H1 (cell line): ENCODE measurements around the gene NABP2. TPM values are rescaled to one million over a fixed set of nuclear protein-coding genes. Genes with fewer than 3 reads are reported as not detected.
A peak's percentile ranks its signal among the peaks of the same experiment; 100 is the strongest.

Experiments
- CTCF ChIA-PET: fragments of 300-600 bp; sonication (Branson Sonifier 250); formaldehyde crosslinking; loops from one replicate; lab custom pipeline; 2021; ENCODE audit not compliant: partially characterized antibody; lab: Charles Lee
- POLR2A ChIA-PET: fragments of 300-600 bp; sonication (Branson Sonifier 250); formaldehyde crosslinking; loops from one replicate; lab custom pipeline; 2021; ENCODE audit warnings: inconsistent platforms; ENCODE audit not compliant: partially characterized antibody; lab: Charles Lee
- DNase-seq, 2 experiments: peaks; one replicate each; pipeline versions ENCODE4 v3.0.0 to v3.0.0-alpha.2; 2010 to 2022; ENCODE audit warnings: low spot score in 2 of 2, low read depth in 1 of 2, mixed read lengths in 1 of 2
- FAIRE-seq: peaks from 2 replicates; lab custom pipeline; 2011; peaks lifted over from hg19 to GRCh38; lab: Jason Lieb, UNC
- H2AFZ ChIP-seq: 2 replicates; pipeline ENCODE4 v1.8.1; 2012; ENCODE audit warnings: low read length, inconsistent platforms
- H2AK5ac ChIP-seq: 2 replicates; pipeline ENCODE4 v1.6.1; 2013; ENCODE audit warnings: low read depth, low read length
- H2BK120ac ChIP-seq: replicated peaks from 2 replicates; pipeline ENCODE3; 2013; ENCODE audit warnings: low read depth, low read length, inconsistent platforms
- H2BK12ac ChIP-seq: 2 replicates; pipeline ENCODE4 v1.6.1; 2013; ENCODE audit warnings: low read depth, low read length
- H2BK15ac ChIP-seq: 2 replicates; pipeline ENCODE4 v1.6.1; 2013; ENCODE audit warnings: low read length
- H2BK20ac ChIP-seq: 2 replicates; pipeline ENCODE4 v1.6.1; 2013; ENCODE audit warnings: low read length
- H2BK5ac ChIP-seq: 2 replicates; pipeline ENCODE4 v1.6.1; 2013; ENCODE audit warnings: low read depth, low read length
- H3K14ac ChIP-seq: 2 replicates; pipeline ENCODE4 v1.6.1; 2013; ENCODE audit warnings: inconsistent platforms; ENCODE audit not compliant: insufficient read length
- H3K18ac ChIP-seq: 2 replicates; pipeline ENCODE4 v1.6.1; 2013; ENCODE audit warnings: low read length; ENCODE audit errors: extremely low read depth
- H3K23ac ChIP-seq: 2 replicates; pipeline ENCODE4 v1.6.1; 2013; ENCODE audit warnings: inconsistent platforms; ENCODE audit not compliant: insufficient read length
- H3K23me2 ChIP-seq: 2 replicates; pipeline ENCODE4 v1.6.1; 2013; ENCODE audit warnings: low read depth, low read length
- H3K27ac ChIP-seq: 2 replicates; pipeline ENCODE4 v1.6.1; 2011; ENCODE audit warnings: low read depth, low read length, inconsistent platforms
- H3K27me3 ChIP-seq, 4 experiments: replicated peaks in 1 of 4; 1 replicate in 1 of 4; 2 replicates in 3 of 4; pipeline versions ENCODE4 v1.6.1 to v1.8.1; 2011 to 2013; ENCODE audit warnings: low read length in 3 of 4, mild to moderate bottlenecking in 3 of 4, inconsistent platforms in 2 of 4, mixed read lengths in 2 of 4, moderate library complexity in 1 of 4; ENCODE audit not compliant: control insufficient read depth in 3 of 4, insufficient read depth in 3 of 4; ENCODE audit errors: extremely low read depth in 1 of 4
- H3K36me3 ChIP-seq, 4 experiments: 2 replicates each; pipeline versions ENCODE4 v1.6.1 to v1.8.1; 2011 to 2013; ENCODE audit warnings: mild to moderate bottlenecking in 4 of 4, low read length in 3 of 4, moderate library complexity in 2 of 4, control low read depth in 1 of 4, inconsistent platforms in 1 of 4; ENCODE audit not compliant: insufficient read depth in 4 of 4, control insufficient read depth in 2 of 4
- H3K4ac ChIP-seq: replicated peaks from 2 replicates; pipeline ENCODE3; 2013; ENCODE audit warnings: low read length, low read depth, mixed read lengths, inconsistent platforms; ENCODE audit not compliant: insufficient read length
- H3K4me1 ChIP-seq, 4 experiments: replicated peaks in 1 of 4; 1 replicate in 1 of 4; 2 replicates in 3 of 4; pipeline versions ENCODE4 v1.6.1 to v1.8.1; 2011 to 2013; ENCODE audit warnings: low read length in 3 of 4, inconsistent platforms in 2 of 4, mixed read lengths in 1 of 4; ENCODE audit not compliant: insufficient read depth in 4 of 4, control insufficient read depth in 3 of 4
- H3K4me2 ChIP-seq, 2 experiments: 2 replicates each; pipeline versions ENCODE4 v1.6.1 to v1.8.1; 2011 to 2013; ENCODE audit warnings: low read depth in 2 of 2, low read length in 2 of 2, control low read depth in 1 of 2, inconsistent platforms in 1 of 2, mild to moderate bottlenecking in 1 of 2; ENCODE audit not compliant: insufficient read depth in 1 of 2
- H3K4me3 ChIP-seq, 4 experiments: fragments of 200-600, 300-600 bp in 1 of 4; sonication (generic), shearing (Covaris generic), sonication (Bioruptor Twin) in 1 of 4; 2 replicates each; pipeline versions ENCODE4 v1.5.1 to v1.8.1; 2011 to 2016; ENCODE audit warnings: low read length in 4 of 4, low read depth in 3 of 4, control low read depth in 2 of 4, inconsistent platforms in 2 of 4, mild to moderate bottlenecking in 2 of 4, mixed read lengths in 1 of 4, moderate library complexity in 1 of 4; ENCODE audit not compliant: insufficient read depth in 2 of 4; ENCODE audit errors: extremely low read depth in 1 of 4
- H3K56ac ChIP-seq: replicated peaks from 2 replicates; pipeline ENCODE3; 2013; ENCODE audit warnings: low read depth, mild to moderate bottlenecking, mixed read lengths, low read length, inconsistent platforms; ENCODE audit not compliant: insufficient read length
- H3K79me1 ChIP-seq: 2 replicates; pipeline ENCODE4 v1.6.1; 2013; ENCODE audit warnings: low read depth, low read length, control low read depth
- H3K79me2 ChIP-seq, 2 experiments: 2 replicates each; pipeline versions ENCODE4 v1.6.1 to v1.8.1; 2012 to 2013; ENCODE audit warnings: low read length in 2 of 2, mild to moderate bottlenecking in 2 of 2, inconsistent platforms in 1 of 2; ENCODE audit not compliant: insufficient read depth in 2 of 2, control insufficient read depth in 1 of 2
- H3K9ac ChIP-seq, 4 experiments: replicated peaks in 1 of 4; 1 replicate in 1 of 4; 2 replicates in 3 of 4; pipeline versions ENCODE4 v1.6.1 to v1.8.1; 2011 to 2013; ENCODE audit warnings: low read depth in 3 of 4, low read length in 3 of 4, control low read depth in 2 of 4, mild to moderate bottlenecking in 2 of 4, moderate library complexity in 2 of 4, inconsistent platforms in 1 of 4; ENCODE audit errors: extremely low read depth in 1 of 4
- H3K9me3 ChIP-seq, 2 experiments: 2 replicates each; pipeline versions ENCODE4 v1.6.1 to v1.8.1; 2012 to 2013; ENCODE audit warnings: mild to moderate bottlenecking in 2 of 2, moderate library complexity in 2 of 2, control low read depth in 1 of 2, inconsistent platforms in 1 of 2, low read depth in 1 of 2, low read length in 1 of 2, mixed read lengths in 1 of 2; ENCODE audit not compliant: insufficient read depth in 2 of 2
- H4K20me1 ChIP-seq, 2 experiments: replicated peaks in 1 of 2; 2 replicates each; pipeline versions ENCODE3 to v1.8.1; 2011 to 2013; ENCODE audit warnings: inconsistent platforms in 2 of 2, low read length in 2 of 2, mild to moderate bottlenecking in 1 of 2; ENCODE audit not compliant: insufficient read depth in 2 of 2, control insufficient read depth in 1 of 2
- H4K5ac ChIP-seq: 2 replicates; pipeline ENCODE4 v1.6.1; 2013; ENCODE audit warnings: low read length, low read depth, mixed read lengths, inconsistent platforms; ENCODE audit not compliant: insufficient read length
- H4K8ac ChIP-seq: 2 replicates; pipeline ENCODE4 v1.8.0; 2013; ENCODE audit warnings: mild to moderate bottlenecking, moderate library complexity, low read length, inconsistent platforms; ENCODE audit not compliant: insufficient read depth; ENCODE audit errors: extremely low read depth
- H4K91ac ChIP-seq: replicated peaks from 2 replicates; pipeline ENCODE3; 2013; ENCODE audit warnings: low read length, mixed read lengths, inconsistent platforms; ENCODE audit not compliant: insufficient read length
- HDAC2 ChIP-seq, 2 experiments: fragments of 300-600 bp in 1 of 2; sonication (generic) in 1 of 2; IDR thresholded peaks; 2 replicates each; pipeline ENCODE4 v1.6.1; 2011 to 2012; ENCODE audit warnings: low read depth in 2 of 2, low read length in 2 of 2, mild to moderate bottlenecking in 2 of 2, moderate library complexity in 2 of 2, borderline replicate concordance in 1 of 2, inconsistent platforms in 1 of 2
- RAD21 ChIP-seq, 2 experiments: IDR thresholded peaks in 1 of 2; conservative IDR thresholded peaks in 1 of 2; 2 replicates each; pipeline ENCODE4 v1.6.1; 2011; ENCODE audit warnings: low read depth in 2 of 2, low read length in 2 of 2, improper control_type of control experiment in 1 of 2, inconsistent platforms in 1 of 2, mild to moderate bottlenecking in 1 of 2, moderate library complexity in 1 of 2
- WGBS, 2 experiments: shearing (Covaris generic) in 1 of 2; methylation state at CpG; one replicate each; pipeline versions ENCODE4 v1.1.6 to v1.1.7; 2013 to 2015; ENCODE audit warnings: low lambda C conversion rate in 2 of 2, mixed read lengths in 2 of 2, inconsistent platforms in 1 of 2, low coverage in 1 of 2, missing lambda C conversion rate in 1 of 2; ENCODE audit not compliant: insufficient replicate concordance in 2 of 2, insufficient coverage in 1 of 2, insufficient read length in 1 of 2; ENCODE audit errors: extremely low coverage in 1 of 2, missing lambda C conversion rate in 1 of 2; 5-methylcytosine and 5-hydroxymethylcytosine counted together
- polyA plus RNA-seq, 7 experiments: library from polyadenylated mRNA; depleted of rRNA in 3 of 7; stranded (reverse) in 5 of 7; unstranded in 2 of 7; fragments of >200 nt in 5 of 7; fragments of 200-250 nt in 2 of 7; gene quantifications; 1 replicate in 5 of 7; 2 replicates in 1 of 7; 4 replicates in 1 of 7; pipeline versions ENCODE4 v1.2.1 to v1.2.3, GENCODE V29; 2011 to 2013; ENCODE audit warnings: missing spikeins in 2 of 7, mixed read lengths in 2 of 7
- total RNA-seq: library from RNA; stranded (reverse); fragmentation: NEBNext Ultra II Directional; extraction: Animal tissue kit (Norgen Biotek cat#: 25700); gene quantifications from 2 replicates; pipeline ENCODE4 v1.2.1, GENCODE V29; 2021

Gene NABP2
- total and polyA plus RNA-seq, 2 of the 8 experiments (the other 6 are each of a cell fraction or from before 2014, with no cell fraction given) = 58.1 to 67.5 TPM

DNA sequence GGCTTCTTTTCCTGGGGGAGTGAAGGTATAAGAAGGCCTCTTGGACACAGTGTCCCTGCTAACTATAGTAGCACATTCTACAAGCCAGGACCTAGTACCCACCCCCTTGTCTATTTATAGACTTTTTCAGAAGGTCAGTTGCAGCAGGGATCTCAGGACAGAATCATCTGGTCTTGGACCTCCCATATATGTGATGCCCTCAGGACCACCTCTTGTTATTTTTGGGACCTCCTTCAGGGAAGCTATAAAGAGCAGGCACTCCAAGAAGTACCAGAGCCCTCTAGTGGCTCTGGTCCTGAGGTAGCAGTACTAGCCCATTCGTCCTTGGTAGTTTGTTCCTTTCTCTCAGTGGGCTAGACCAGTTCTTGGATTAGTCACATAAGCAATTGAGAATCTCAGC, 46.9 kb downstream of the NABP2 start:
- Histone ChIP-seq H2BK20ac (no peak overlapping the region), H3K27me3 (no peaks in the 10 kb centered on the region), H2AK5ac (no peak overlapping the region), H3K79me1 (no peaks in the 10 kb centered on the region), H4K5ac (no peak overlapping the region), H3K9ac (no peak overlapping the region), H4K91ac (no peak overlapping the region), H3K14ac (no peak overlapping the region), H2BK12ac (no peak overlapping the region), H3K4me3 (no peak overlapping the region), H3K36me3 (peaks cover 12 to 57% (median 31%) of the 10 kb centered on the region in 4 experiments; a peak in 7 of 8 replicates), H3K23me2 (peaks cover 7% of the 10 kb centered on the region; the same call in 1 of the 2 replicates), H2BK120ac (no peak overlapping the region), H2BK5ac (no peak overlapping the region), H3K9me3 (no peaks in the 10 kb centered on the region), H3K4me2 (no peak overlapping the region), H4K20me1 (peaks cover 0 to 2% of the 10 kb centered on the region in 2 experiments), H3K27ac (no peak overlapping the region), H2AFZ (no peak overlapping the region), H3K56ac (no peak overlapping the region), H3K23ac (no peak overlapping the region), H3K79me2 (no peaks in the 10 kb centered on the region), H3K4ac (no peak overlapping the region), H3K18ac (no peak overlapping the region), H3K4me1 (peaks cover 0 to 9% (median 3%) of the 10 kb centered on the region in 4 experiments; a peak in 4 of 7 replicates), H4K8ac (no peak overlapping the region), H2BK15ac (no peak overlapping the region)
- DNase-seq (no peak), FAIRE-seq (no peak)
- CTCF ChIA-PET = interaction anchor here (0.5 to 4.5 kb wide), 8 partner anchors 11 to 237 kb away, joined by 3 to 26 read pairs (median 4); partner anchors contain the start of genes ANKRD52 and SMARCC2
- POLR2A ChIA-PET = interaction anchor here (1.0 to 2.8 kb wide), 9 partner anchors 8 to 178 kb away, joined by 3 to 10 read pairs (median 4); partner anchors contain the start of genes SMARCC2, TIMELESS and ZC3H10
- 62% methylated on average over 1 of the region's 1 CpG; no CpG with 5 or more reads in 1 of the 2 experiments for WGBS, 2 experiments
- no peak for TF ChIP-seq HDAC2 (IDR thresholded peaks at IDR 0.05; ENCODE audit: borderline replicate concordance in 1 of 2, low read depth in 2 of 2, low read length in 2 of 2)
- TF ChIP-seq RAD21 (IDR thresholded peaks at IDR 0.05 in 1 of 2, conservative IDR thresholded peaks at IDR 0.05 in 1 of 2; ENCODE audit: low read depth in 2 of 2, low read length in 2 of 2) = peak; percentile 44 to 58
